Liver (tissue), 9 donors: ENCODE measurements around the gene MMD2. TPM values are rescaled to one million over a fixed set of nuclear protein-coding genes. Genes with fewer than 3 reads are reported as not detected.

Experiments
- DNase-seq: peaks from one replicate; pipeline ENCODE4 v3.0.0-alpha.2; 2017; ENCODE audit warnings: low spot score
- H3K27ac ChIP-seq, 2 donors: one replicate each; pipeline ENCODE4 v1.7.0; 2013; ENCODE audit warnings: inconsistent platforms in 2 of 2, low read length in 2 of 2, control low read depth in 1 of 2, low read depth in 1 of 2, mild to moderate bottlenecking in 1 of 2
- H3K27me3 ChIP-seq, 4 donors: one replicate each; pipeline versions ENCODE4 v1.6.1 to v1.7.0; 2013; ENCODE audit warnings: low read length in 3 of 4, inconsistent platforms in 1 of 4, mild to moderate bottlenecking in 1 of 4, moderate library complexity in 1 of 4; ENCODE audit not compliant: control insufficient read depth in 4 of 4, insufficient read depth in 4 of 4
- H3K36me3 ChIP-seq, 4 donors: one replicate each; pipeline versions ENCODE4 v1.6.1 to v1.7.0; 2013; ENCODE audit warnings: low read length in 3 of 4, mild to moderate bottlenecking in 3 of 4, low read depth in 1 of 4, moderate library complexity in 1 of 4; ENCODE audit not compliant: control insufficient read depth in 4 of 4, insufficient read depth in 3 of 4
- H3K4me1 ChIP-seq, 4 donors: one replicate each; pipeline versions ENCODE4 v1.6.1 to v1.7.0; 2013; ENCODE audit warnings: low read length in 3 of 4, mild to moderate bottlenecking in 3 of 4, moderate library complexity in 1 of 4; ENCODE audit not compliant: control insufficient read depth in 4 of 4, insufficient read depth in 4 of 4
- H3K4me3 ChIP-seq, 3 donors: one replicate each; pipeline versions ENCODE4 v1.6.1 to v1.7.0; 2013; ENCODE audit warnings: low read length in 3 of 3, control low read depth in 1 of 3, low read depth in 1 of 3, mild to moderate bottlenecking in 1 of 3
- H3K9ac ChIP-seq, 2 donors: one replicate each; pipeline ENCODE4 v1.7.0; 2013; ENCODE audit warnings: low read length in 2 of 2, mild to moderate bottlenecking in 2 of 2, moderate library complexity in 2 of 2, control low read depth in 1 of 2, low read depth in 1 of 2
- H3K9me3 ChIP-seq, 4 donors: one replicate each; pipeline versions ENCODE4 v1.6.1 to v1.7.0; 2013; ENCODE audit warnings: low read length in 3 of 4; ENCODE audit not compliant: control insufficient read depth in 4 of 4
- ATF3 ChIP-seq: IDR thresholded peaks from 2 replicates; pipeline ENCODE4 v1.6.1; 2016; ENCODE audit warnings: antibody characterized with exemption
- CTCF ChIP-seq: fragments of 150-350 bp; IDR thresholded peaks from 2 replicates; pipeline ENCODE4 v1.5.1; 2017; ENCODE audit warnings: improper control_type of control experiment, low read depth, low read length; ENCODE audit not compliant: missing input control
- EGR1 ChIP-seq, 2 donors: IDR thresholded peaks; 2 replicates each; pipeline ENCODE4 v1.6.1; 2016 to 2018; ENCODE audit warnings: antibody characterized with exemption in 2 of 2, low read depth in 2 of 2
- FOXA1 ChIP-seq: IDR thresholded peaks from 2 replicates; pipeline ENCODE4 v1.6.1; 2016; ENCODE audit warnings: antibody characterized with exemption
- HNF4G ChIP-seq: IDR thresholded peaks from 2 replicates; pipeline ENCODE4 v1.6.1; 2016; ENCODE audit warnings: antibody characterized with exemption
- JUND ChIP-seq, 2 donors: IDR thresholded peaks; 2 replicates each; pipeline ENCODE4 v1.6.1; 2016; ENCODE audit warnings: antibody characterized with exemption in 2 of 2
- MAX ChIP-seq: IDR thresholded peaks from 2 replicates; pipeline ENCODE4 v1.6.1; 2016; ENCODE audit warnings: antibody characterized with exemption
- NR2F2 ChIP-seq: IDR thresholded peaks from 2 replicates; pipeline ENCODE4 v1.6.1; 2016; ENCODE audit warnings: antibody characterized with exemption
- RXRA ChIP-seq, 2 donors: IDR thresholded peaks; 2 replicates each; pipeline ENCODE4 v1.6.1; 2017 to 2018; ENCODE audit warnings: antibody characterized with exemption in 2 of 2, mild to moderate bottlenecking in 1 of 2
- SP1 ChIP-seq: IDR thresholded peaks from 2 replicates; pipeline ENCODE4 v1.6.1; 2018; ENCODE audit warnings: antibody characterized with exemption, mild to moderate bottlenecking
- TAF1 ChIP-seq: conservative IDR thresholded peaks from 2 replicates; pipeline ENCODE4 v1.6.1; 2016; ENCODE audit warnings: antibody characterized with exemption, mild to moderate bottlenecking
- YY1 ChIP-seq: IDR thresholded peaks from 2 replicates; pipeline ENCODE4 v1.6.1; 2016; ENCODE audit warnings: antibody characterized with exemption, mild to moderate bottlenecking
- ZBTB33 ChIP-seq: IDR thresholded peaks from 2 replicates; pipeline ENCODE4 v1.6.1; 2016; ENCODE audit warnings: antibody characterized with exemption
- WGBS: extraction: QIAGEN DNeasy Blood & Tissue Kit; methylation state at CpG from one replicate; pipeline ENCODE4 v1.1.7; 2013; 5-methylcytosine and 5-hydroxymethylcytosine counted together
- polyA plus RNA-seq, 2 donors: library from polyadenylated mRNA; stranded (reverse) in 1 of 2; unstranded in 1 of 2; fragments of 200-250 nt in 1 of 2; fragments of >200 nt in 1 of 2; fragmentation: Nextera tagmentation in 1 of 2; extraction: Ambion mirVana in 1 of 2; gene quantifications; one replicate each; pipeline versions ENCODE4 v1.2.1 to v1.2.3, GENCODE V29; 2013 to 2015
- total RNA-seq, 2 donors: library from RNA; depleted of rRNA; stranded (reverse); fragments of >200 nt; gene quantifications; one replicate each; pipeline ENCODE4 v1.2.3, GENCODE V29; 2014
- donor health status: healthy.
- donor health status: healthy.
- donor health status: healthy.
- donor health status: healthy.
- donor health status: healthy.

Gene MMD2
- total and polyA plus RNA-seq, 4 donors: not detected

- 8% methylated on average over 35 of the region's 35 CpGs for WGBS
- no peak overlapping the region for H3K9ac ChIP-seq
- DNase-seq: no peak
Measured at GRCh38 chr7:4882169-4883032, 76.6 kb downstream of the MMD2 start.

GRCh38 chr7:4880218-4880617 is 78.8 kb downstream of the MMD2 start:
- Histone ChIP-seq H3K36me3 (no peaks in the 10 kb centered on the region), H3K4me1 (peaks cover 0 to 14% (median 4%) of the 10 kb centered on the region in 4 donors), H3K9me3 (no peaks in the 10 kb centered on the region), H3K27me3 (peaks cover 0 to 20% (median 4%) of the 10 kb centered on the region in 4 donors), H3K9ac (no peak overlapping the region), H3K4me3 (no peak overlapping the region), H3K27ac (no peak overlapping the region)
- no peak for DNase-seq
- TF ChIP-seq EGR1 (IDR thresholded peaks at IDR 0.05; ENCODE audit: low read depth in 2 of 2) (no peak), CTCF (no peak), TAF1 (no peak), NR2F2 (no peak), JUND (IDR thresholded peaks at IDR 0.05) (no peak), HNF4G (no peak), MAX (no peak), ATF3 (no peak), YY1 (no peak), SP1 (no peak), RXRA (IDR thresholded peaks at IDR 0.05) (no peak), ZBTB33 (no peak), FOXA1 (no peak)
- WGBS: 61% methylated on average over 10 of the region's 10 CpGs

More at GRCh38 chr7:4882169-4883032, 76.6 kb downstream of the MMD2 start:
- Histone ChIP-seq H3K9me3 (no peaks in the 10 kb centered on the region), H3K4me1 (peaks cover 0 to 14% (median 4%) of the 10 kb centered on the region in 4 donors), H3K4me3 (peak overlapping the region in 1 of 3 donors; percentile 51), H3K27me3 (peaks cover 0 to 20% (median 4%) of the 10 kb centered on the region in 4 donors), H3K36me3 (no peaks in the 10 kb centered on the region), H3K27ac (peak overlapping the region in 1 of 2 donors; percentile 3)
- TF ChIP-seq NR2F2 (peak; percentile 18), SP1 (no peak), TAF1 (no peak), HNF4G (no peak)
